Parathyroid adenoma (tissue), 2 donors: ENCODE data around the gene FAM117B.

Experiments
- H2AFZ ChIP-seq: fragments of 300-600 bp; sonication (generic); one replicate; pipeline ENCODE4 v1.7.0; 2017; ENCODE audit warnings: antibody characterized with exemption, mild to moderate bottlenecking
- H3K27ac ChIP-seq: fragments of 300-600 bp; sonication (generic); one replicate; pipeline ENCODE4 v1.7.0; 2017
- H3K27me3 ChIP-seq: fragments of 300-600 bp; sonication (generic); one replicate; pipeline ENCODE4 v1.7.0; 2017; ENCODE audit warnings: low read length; ENCODE audit not compliant: control insufficient read depth, insufficient read depth
- H3K36me3 ChIP-seq: fragments of 300-600 bp; sonication (generic); one replicate; pipeline ENCODE4 v1.7.0; 2017; ENCODE audit warnings: low read length; ENCODE audit not compliant: control insufficient read depth, insufficient read depth
- H3K4me1 ChIP-seq: fragments of 300-600 bp; sonication (generic); one replicate; pipeline ENCODE4 v1.7.0; 2017; ENCODE audit warnings: control low read depth
- H3K4me2 ChIP-seq: fragments of 300-600 bp; sonication (generic); one replicate; pipeline ENCODE4 v1.7.0; 2017; ENCODE audit warnings: low read length
- H3K4me3 ChIP-seq: fragments of 300-600 bp; sonication (generic); one replicate; pipeline ENCODE4 v1.7.0; 2017; ENCODE audit warnings: low read depth, low read length
- H3K79me2 ChIP-seq: fragments of 300-600 bp; sonication (generic); one replicate; pipeline ENCODE4 v1.7.0; 2017; ENCODE audit warnings: control low read depth
- H3K9ac ChIP-seq: fragments of 300-600 bp; sonication (generic); one replicate; pipeline ENCODE4 v1.7.0; 2017; ENCODE audit warnings: mild to moderate bottlenecking
- H3K9me3 ChIP-seq: fragments of 300-600 bp; sonication (generic); one replicate; pipeline ENCODE4 v1.7.0; 2017; ENCODE audit warnings: low read length; ENCODE audit not compliant: control insufficient read depth
- CTCF ChIP-seq: fragments of 300-600 bp; sonication (generic); IDR thresholded peaks from one replicate; pipeline ENCODE4 v1.7.0; 2017; ENCODE audit warnings: antibody characterized with exemption, mild to moderate bottlenecking
- donor health status: primary hyperparathyroidism.

The FAM117B gene

GRCh38 chr2:202681688-202682205, 47.0 kb downstream of the FAM117B start:
- Histone ChIP-seq H3K9ac (no peak overlapping the region), H2AFZ (no peak overlapping the region), H3K4me2 (no peak overlapping the region), H3K9me3 (no peaks in the 10 kb centered on the region), H3K36me3 (no peaks in the 10 kb centered on the region), H3K79me2 (no peaks in the 10 kb centered on the region), H3K4me3 (no peak overlapping the region), H3K27me3 (no peaks in the 10 kb centered on the region), H3K27ac (no peak overlapping the region), H3K4me1 (no peaks in the 10 kb centered on the region)
- no peak for TF ChIP-seq CTCF

- Histone ChIP-seq H3K79me2 (peaks cover 3% of the 10 kb centered on the region), H3K9me3 (no peaks in the 10 kb centered on the region), H3K4me1 (no peaks in the 10 kb centered on the region), H3K27ac (no peak overlapping the region), H3K9ac (no peak overlapping the region), H3K27me3 (no peaks in the 10 kb centered on the region), H3K4me3 (no peak overlapping the region), H2AFZ (no peak overlapping the region), H3K36me3 (no peaks in the 10 kb centered on the region), H3K4me2 (no peak overlapping the region)
- no peak for TF ChIP-seq CTCF
Measured at GRCh38 chr2:202682274-202682673, 47.5 kb downstream of the FAM117B start.

GRCh38 chr2:202687276-202687675, 52.5 kb downstream of the FAM117B start:
- no peak for TF ChIP-seq CTCF
- Histone ChIP-seq H3K4me2 (no peak overlapping the region), H3K4me1 (no peaks in the 10 kb centered on the region)

GRCh38 chr2:202689459-202689858, 54.7 kb downstream of the FAM117B start:
- no peaks in the 10 kb centered on the region for H3K36me3 ChIP-seq

More at GRCh38 chr2:202687276-202687675, 52.5 kb downstream of the FAM117B start:
- Histone ChIP-seq H2AFZ (no peak overlapping the region), H3K4me3 (no peak overlapping the region), H3K36me3 (no peaks in the 10 kb centered on the region), H3K9ac (no peak overlapping the region), H3K27ac (no peak overlapping the region), H3K27me3 (no peaks in the 10 kb centered on the region), H3K9me3 (no peaks in the 10 kb centered on the region), H3K79me2 (peaks cover 3% of the 10 kb centered on the region)

More at GRCh38 chr2:202689459-202689858, 54.7 kb downstream of the FAM117B start:
- no peaks in the 10 kb centered on the region for H3K27me3 ChIP-seq
- H3K27ac ChIP-seq, result no peak overlapping the region
- no peaks in the 10 kb centered on the region for H3K9me3 ChIP-seq
- no peak overlapping the region for H3K9ac ChIP-seq
- no peak for TF ChIP-seq CTCF
- H3K79me2 ChIP-seq, result peaks cover 8% of the 10 kb centered on the region
- no peak overlapping the region for H2AFZ ChIP-seq
- H3K4me2 ChIP-seq, result no peak overlapping the region
- no peak overlapping the region for H3K4me3 ChIP-seq
- no peaks in the 10 kb centered on the region for H3K4me1 ChIP-seq
